IPS-18a (cell line): Measurements from ENCODE around the gene LYRM4.
"Not testable (repeated sequence)": the region's sequence is repeated elsewhere in the genome, so short reads cannot be mapped to it uniquely, and the experiment has no call there.

ENCODE experiments used
- H3K27ac ChIP-seq: one replicate; pipeline ENCODE4 v1.5.1; 2013; ENCODE audit warnings: low read length
- H3K27me3 ChIP-seq: one replicate; pipeline ENCODE4 v1.6.1; 2013; ENCODE audit warnings: mild to moderate bottlenecking, low read length; ENCODE audit not compliant: control insufficient read depth, insufficient read depth
- H3K36me3 ChIP-seq: one replicate; pipeline ENCODE4 v1.6.1; 2013; ENCODE audit warnings: low read depth, low read length; ENCODE audit not compliant: control insufficient read depth
- H3K4me1 ChIP-seq: one replicate; pipeline ENCODE4 v1.6.1; 2013; ENCODE audit warnings: low read depth, low read length; ENCODE audit not compliant: control insufficient read depth
- H3K4me3 ChIP-seq: one replicate; pipeline ENCODE4 v1.5.1; 2013; ENCODE audit warnings: low read length
- H3K9ac ChIP-seq: one replicate; pipeline ENCODE4 v1.6.1; 2013; ENCODE audit warnings: mild to moderate bottlenecking, low read length, moderate library complexity
- H3K9me3 ChIP-seq: one replicate; pipeline ENCODE4 v1.6.1; 2013; ENCODE audit warnings: low read depth, low read length; ENCODE audit not compliant: control insufficient read depth

Gene LYRM4

DNA sequence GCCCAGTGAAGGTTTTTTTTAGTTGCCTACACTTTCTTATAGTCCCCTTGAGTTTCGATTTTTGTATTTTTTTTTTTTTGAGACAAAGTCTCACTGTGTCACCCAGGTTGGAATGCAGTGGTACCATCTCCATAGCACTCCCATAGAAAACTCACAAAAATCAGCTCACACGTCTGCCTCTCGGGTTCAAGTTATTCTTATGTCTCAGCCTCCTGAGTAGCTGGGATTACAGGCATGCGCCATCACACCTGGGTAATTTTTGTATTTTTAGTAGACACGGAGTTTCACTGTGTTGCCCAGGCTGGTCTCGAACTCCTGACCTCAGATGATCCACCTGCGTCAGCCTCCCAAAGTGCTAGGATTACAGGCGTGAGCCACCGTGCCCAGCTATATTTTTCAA, 200.3 kb downstream of the LYRM4 start:
- not testable (repeated sequence) for H3K4me3 ChIP-seq, H3K27ac ChIP-seq, H3K36me3 ChIP-seq, H3K9me3 ChIP-seq, H3K9ac ChIP-seq, H3K27me3 ChIP-seq, H3K4me1 ChIP-seq

DNA sequence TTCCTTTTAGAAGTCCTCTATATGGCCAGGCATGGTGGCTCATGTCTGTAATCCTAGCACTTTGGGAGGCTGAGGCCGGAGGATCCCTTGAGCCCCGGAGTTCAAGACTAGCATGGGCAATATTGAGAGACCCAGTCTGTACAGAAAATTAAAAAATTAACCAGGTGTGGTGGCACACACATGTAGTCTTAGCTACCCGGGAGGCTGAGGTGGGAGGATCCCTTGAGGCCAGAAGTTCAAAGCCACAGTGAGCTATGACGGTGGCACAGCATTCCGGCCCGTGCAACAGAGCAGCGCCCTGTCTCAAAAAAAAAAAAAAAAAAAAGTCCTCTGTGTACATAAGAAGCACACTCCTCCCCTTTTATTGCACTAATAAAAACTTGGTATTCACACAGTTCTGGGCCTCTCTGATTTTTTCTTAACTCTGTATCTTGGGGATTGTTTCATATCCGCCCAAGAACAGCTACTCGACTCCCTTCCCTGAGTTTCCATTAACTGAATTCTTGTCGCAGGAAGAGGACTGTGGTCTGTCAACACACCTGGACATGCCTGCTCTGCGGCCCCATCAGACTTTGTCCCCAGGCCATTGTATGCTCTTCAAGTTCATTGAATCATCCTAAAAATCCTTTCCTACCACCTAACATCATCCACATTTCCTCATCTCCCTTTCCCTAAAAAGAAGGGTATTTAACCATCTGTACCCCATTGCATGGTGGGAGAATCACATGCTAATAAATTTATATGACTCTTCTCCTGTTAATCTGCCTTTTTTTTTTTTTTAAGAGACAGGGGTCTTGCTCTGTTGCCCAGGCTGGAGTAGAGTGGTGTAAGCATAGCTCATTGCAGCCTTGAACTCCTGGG, 201.5 kb downstream of the LYRM4 start:
- H3K4me1 ChIP-seq: peaks cover 4% of the 10 kb centered on the region
- H3K4me3 ChIP-seq: no peak overlapping the region

More for the DNA sequence above, 201.5 kb downstream of the LYRM4 start:
- no peaks in the 10 kb centered on the region for H3K9me3 ChIP-seq
- H3K27ac ChIP-seq: no peak overlapping the region
- H3K36me3 ChIP-seq: no peaks in the 10 kb centered on the region
- no peaks in the 10 kb centered on the region for H3K27me3 ChIP-seq
- no peak overlapping the region for H3K9ac ChIP-seq
